DND-41 (cell line): ENCODE results near the gene KY.
"Not testable (repeated sequence)": the region's sequence is repeated elsewhere in the genome, so short reads cannot be mapped to it uniquely, and the experiment has no call there.

Experiments
- EZH2 ChIP-seq: IDR thresholded peaks from 3 replicates; pipeline ENCODE4 v1.6.1; 2012; ENCODE audit warnings: borderline replicate concordance, low read depth, mild to moderate bottlenecking, moderate library complexity, low read length, inconsistent platforms; ENCODE audit not compliant: severe bottlenecking
- TF ChIP-seq, protein P1 (sequence below): IDR thresholded peaks from 2 replicates; pipeline ENCODE4 v1.5.1; 2012; ENCODE audit warnings: borderline replicate concordance, low read length, moderate library complexity, mild to moderate bottlenecking; ENCODE audit not compliant: poor library complexity, severe bottlenecking; ENCODE audit errors: extremely low read depth

GRCh38 chr3:134594986-134595385 is 55.8 kb downstream of the KY start:
- TF ChIP-seq, protein P1, sequence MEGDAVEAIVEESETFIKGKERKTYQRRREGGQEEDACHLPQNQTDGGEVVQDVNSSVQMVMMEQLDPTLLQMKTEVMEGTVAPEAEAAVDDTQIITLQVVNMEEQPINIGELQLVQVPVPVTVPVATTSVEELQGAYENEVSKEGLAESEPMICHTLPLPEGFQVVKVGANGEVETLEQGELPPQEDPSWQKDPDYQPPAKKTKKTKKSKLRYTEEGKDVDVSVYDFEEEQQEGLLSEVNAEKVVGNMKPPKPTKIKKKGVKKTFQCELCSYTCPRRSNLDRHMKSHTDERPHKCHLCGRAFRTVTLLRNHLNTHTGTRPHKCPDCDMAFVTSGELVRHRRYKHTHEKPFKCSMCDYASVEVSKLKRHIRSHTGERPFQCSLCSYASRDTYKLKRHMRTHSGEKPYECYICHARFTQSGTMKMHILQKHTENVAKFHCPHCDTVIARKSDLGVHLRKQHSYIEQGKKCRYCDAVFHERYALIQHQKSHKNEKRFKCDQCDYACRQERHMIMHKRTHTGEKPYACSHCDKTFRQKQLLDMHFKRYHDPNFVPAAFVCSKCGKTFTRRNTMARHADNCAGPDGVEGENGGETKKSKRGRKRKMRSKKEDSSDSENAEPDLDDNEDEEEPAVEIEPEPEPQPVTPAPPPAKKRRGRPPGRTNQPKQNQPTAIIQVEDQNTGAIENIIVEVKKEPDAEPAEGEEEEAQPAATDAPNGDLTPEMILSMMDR, result not testable (repeated sequence)
- TF ChIP-seq EZH2, result not testable (repeated sequence)
